HepG2 (cell line): ENCODE results near the gene KNG1. TPM values are rescaled to one million over a fixed set of nuclear protein-coding genes. Genes with fewer than 3 reads are reported as not detected.

ENCODE experiments used
- AGO2 ChIP-seq: fragments of 200-400 bp; formaldehyde crosslinking; optimal IDR thresholded peaks from 2 replicates; pipeline ENCODE3; 2017; ENCODE audit warnings: mild to moderate bottlenecking, low read depth, low read length, moderate library complexity
- ATF1 ChIP-seq: IDR thresholded peaks from 2 replicates; pipeline ENCODE4 v1.6.1; 2016; ENCODE audit warnings: mild to moderate bottlenecking, control low read depth
- HNRNPUL1 ChIP-seq: fragments of 200-400 bp; formaldehyde crosslinking; IDR thresholded peaks from 2 replicates; pipeline ENCODE4 v1.6.1; 2017; ENCODE audit warnings: low read depth, mild to moderate bottlenecking, low read length, moderate library complexity
- SMYD3 ChIP-seq: sonication (generic); formaldehyde crosslinking; IDR thresholded peaks from 2 replicates; pipeline ENCODE4 v1.8.1; 2023; ENCODE audit warnings: mild to moderate bottlenecking, missing genetic modification reagents
- ZBTB44 ChIP-seq: sonication (generic); formaldehyde crosslinking; IDR thresholded peaks from 2 replicates; pipeline ENCODE4 v1.4.0; 2020; ENCODE audit warnings: missing genetic modification reagents
- ZBTB7A ChIP-seq: sonication (generic); formaldehyde crosslinking; IDR thresholded peaks from 2 replicates; pipeline ENCODE4 v1.8.0; 2022; ENCODE audit warnings: mild to moderate bottlenecking, missing genetic modification reagents
- ZEB1 ChIP-seq: IDR thresholded peaks from 2 replicates; pipeline ENCODE4 v1.6.1; 2012; ENCODE audit warnings: mild to moderate bottlenecking, low read depth, inconsistent platforms; ENCODE audit not compliant: insufficient replicate concordance
- ZNF432 ChIP-seq: sonication (generic); formaldehyde crosslinking; IDR thresholded peaks from 2 replicates; pipeline ENCODE4 v1.5.0; 2020; ENCODE audit warnings: missing genetic modification reagents, mild to moderate bottlenecking, borderline replicate concordance
- ZNF644 ChIP-seq: IDR thresholded peaks from 2 replicates; pipeline ENCODE4 v1.6.1; 2016; ENCODE audit warnings: low read depth
- ZNF704 ChIP-seq: sonication (generic); formaldehyde crosslinking; IDR thresholded peaks from 2 replicates; pipeline ENCODE4 v1.8.1; 2023; ENCODE audit warnings: mild to moderate bottlenecking, inconsistent platforms, moderate library complexity, missing genetic modification reagents, borderline replicate concordance
- polyA plus RNA-seq, 8 experiments: library from polyadenylated mRNA; depleted of rRNA in 3 of 8; stranded (reverse) in 7 of 8; unstranded in 1 of 8; fragments of >200 nt; fragmentation: Illumina TruSeq in 4 of 8; extraction: Trizol in 4 of 8; gene quantifications; 2 replicates each; pipeline versions ENCODE4 v1.2.1 to v1.2.3, GENCODE V29; 2011 to 2016; ENCODE audit warnings: low read depth in 4 of 8, missing spikeins in 1 of 8, mixed read lengths in 1 of 8; ENCODE audit not compliant: insufficient read depth in 1 of 8
- total RNA-seq, 5 experiments: library from RNA; depleted of rRNA; stranded (reverse); fragments of >200 nt; fragmentation: Illumina TruSeq; extraction: Trizol; gene quantifications; 2 replicates each; pipeline ENCODE4 v1.2.3, GENCODE V29; 2016; ENCODE audit warnings: low read depth in 1 of 5
- TF ChIP-seq, protein P1 (sequence below), 2 experiments: fragments of 450-650 bp in 1 of 2; sonication (generic) in 1 of 2; formaldehyde crosslinking in 1 of 2; IDR thresholded peaks; 2 replicates each; pipeline versions ENCODE4 v1.6.1 to v1.8.0; 2016 to 2022; ENCODE audit warnings: antibody characterized with exemption in 1 of 2, mild to moderate bottlenecking in 1 of 2, missing genetic modification reagents in 1 of 2

The KNG1 gene
- total and polyA plus RNA-seq, 2 of the 13 experiments (the other 11 are each of a cell fraction or from before 2014, with no cell fraction given) = 6.5 to 7.0 TPM

- TF ChIP-seq, protein P1, sequence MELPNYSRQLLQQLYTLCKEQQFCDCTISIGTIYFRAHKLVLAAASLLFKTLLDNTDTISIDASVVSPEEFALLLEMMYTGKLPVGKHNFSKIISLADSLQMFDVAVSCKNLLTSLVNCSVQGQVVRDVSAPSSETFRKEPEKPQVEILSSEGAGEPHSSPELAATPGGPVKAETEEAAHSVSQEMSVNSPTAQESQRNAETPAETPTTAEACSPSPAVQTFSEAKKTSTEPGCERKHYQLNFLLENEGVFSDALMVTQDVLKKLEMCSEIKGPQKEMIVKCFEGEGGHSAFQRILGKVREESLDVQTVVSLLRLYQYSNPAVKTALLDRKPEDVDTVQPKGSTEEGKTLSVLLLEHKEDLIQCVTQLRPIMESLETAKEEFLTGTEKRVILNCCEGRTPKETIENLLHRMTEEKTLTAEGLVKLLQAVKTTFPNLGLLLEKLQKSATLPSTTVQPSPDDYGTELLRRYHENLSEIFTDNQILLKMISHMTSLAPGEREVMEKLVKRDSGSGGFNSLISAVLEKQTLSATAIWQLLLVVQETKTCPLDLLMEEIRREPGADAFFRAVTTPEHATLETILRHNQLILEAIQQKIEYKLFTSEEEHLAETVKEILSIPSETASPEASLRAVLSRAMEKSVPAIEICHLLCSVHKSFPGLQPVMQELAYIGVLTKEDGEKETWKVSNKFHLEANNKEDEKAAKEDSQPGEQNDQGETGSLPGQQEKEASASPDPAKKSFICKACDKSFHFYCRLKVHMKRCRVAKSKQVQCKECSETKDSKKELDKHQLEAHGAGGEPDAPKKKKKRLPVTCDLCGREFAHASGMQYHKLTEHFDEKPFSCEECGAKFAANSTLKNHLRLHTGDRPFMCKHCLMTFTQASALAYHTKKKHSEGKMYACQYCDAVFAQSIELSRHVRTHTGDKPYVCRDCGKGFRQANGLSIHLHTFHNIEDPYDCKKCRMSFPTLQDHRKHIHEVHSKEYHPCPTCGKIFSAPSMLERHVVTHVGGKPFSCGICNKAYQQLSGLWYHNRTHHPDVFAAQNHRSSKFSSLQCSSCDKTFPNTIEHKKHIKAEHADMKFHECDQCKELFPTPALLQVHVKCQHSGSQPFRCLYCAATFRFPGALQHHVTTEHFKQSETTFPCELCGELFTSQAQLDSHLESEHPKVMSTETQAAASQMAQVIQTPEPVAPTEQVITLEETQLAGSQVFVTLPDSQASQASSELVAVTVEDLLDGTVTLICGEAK (IDR thresholded peaks at IDR 0.05) = no peak
- TF ChIP-seq, protein P1 (CRISPR knock-in tag; IDR thresholded peaks at IDR 0.05) = no peak
- TF ChIP-seq ZNF644 (CRISPR knock-in tag) (no peak), SMYD3 (CRISPR knock-in tag) (no peak), HNRNPUL1 (no peak), AGO2 (no peak), ZNF432 (CRISPR knock-in tag) (no peak), ZEB1 (no peak), ZBTB7A (CRISPR knock-in tag) (no peak), ATF1 (CRISPR knock-in tag) (no peak), ZBTB44 (CRISPR knock-in tag) (no peak), ZNF704 (CRISPR knock-in tag) (no peak)
These were observed 3.7 kb upstream of the KNG1 start (continued) for GRCh38 chr3:186713499-186713898.
